NAMALWA (cell line): ENCODE results near the gene PNPLA2.

ENCODE experiments used
- DNase-seq: peaks from one replicate; pipeline ENCODE4 v3.0.0-alpha.2; 2015; ENCODE audit warnings: low spot score

PNPLA2 gene

DNA sequence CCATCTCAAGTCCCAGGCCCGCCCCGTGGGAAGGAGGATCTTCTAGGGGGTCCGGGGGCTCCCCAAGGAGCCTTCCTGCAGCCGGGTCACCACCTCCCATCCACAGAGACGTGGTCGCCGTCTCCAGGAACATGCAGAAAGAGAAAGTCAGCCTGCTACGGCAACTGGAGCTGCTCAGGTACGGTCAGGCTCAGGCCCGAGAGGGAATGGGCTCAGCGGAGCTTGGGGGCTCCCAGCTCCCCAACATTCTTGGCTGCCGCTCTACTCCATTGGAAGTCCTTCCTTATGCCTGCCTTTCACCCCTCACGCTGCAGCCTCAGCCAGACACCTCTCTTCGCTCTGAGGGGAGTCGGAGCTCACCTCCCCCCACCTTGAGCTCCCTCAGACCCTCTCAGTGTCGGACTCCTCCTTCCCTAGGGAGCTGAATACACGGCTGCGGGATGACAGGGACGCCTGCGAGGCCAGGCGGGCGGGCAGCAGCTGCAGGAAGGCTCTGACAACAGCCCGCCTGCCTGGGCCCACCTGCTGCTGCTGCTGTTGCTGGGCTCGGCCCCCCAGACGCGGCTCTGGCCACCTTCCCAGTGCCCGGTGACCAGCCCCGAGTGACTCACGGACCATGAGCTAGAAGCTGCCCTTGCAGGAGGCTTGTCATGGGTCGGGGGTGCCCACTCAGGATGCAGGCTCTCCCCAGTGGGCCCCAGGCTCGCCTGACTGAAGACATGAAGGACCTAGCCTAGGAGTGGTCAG is 12.6 kb downstream of the PNPLA2 start:
- DNase-seq = no peak

DNA sequence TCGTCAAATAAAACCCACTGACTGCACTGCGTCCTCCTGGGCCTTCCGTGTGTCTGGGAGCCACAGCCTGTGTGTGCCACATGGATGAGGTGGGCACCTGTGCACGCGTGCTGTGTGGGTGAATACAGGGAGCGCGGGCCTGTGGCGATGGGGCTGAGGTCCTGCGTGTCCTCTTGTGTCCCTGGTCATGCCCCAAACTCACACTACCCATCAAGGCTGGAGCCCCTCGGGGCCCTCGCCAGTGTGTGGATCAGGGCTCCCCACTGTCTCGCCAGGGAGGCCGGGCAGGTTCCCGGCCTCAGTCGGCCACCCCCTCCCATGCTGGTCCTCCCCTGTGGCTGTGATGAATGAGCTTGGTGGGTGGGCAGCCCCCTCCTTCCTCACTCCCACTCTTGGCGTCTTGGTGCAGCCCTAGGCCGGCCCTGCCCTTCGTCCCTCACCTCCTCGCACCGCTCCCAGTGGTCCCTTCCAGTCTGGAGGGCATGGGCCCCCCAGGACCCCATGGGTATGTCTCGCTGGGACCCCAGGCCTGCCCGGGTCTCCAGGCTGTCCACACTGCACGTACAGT is 13.3 kb downstream of the PNPLA2 start:
- DNase-seq = no peak

DNA sequence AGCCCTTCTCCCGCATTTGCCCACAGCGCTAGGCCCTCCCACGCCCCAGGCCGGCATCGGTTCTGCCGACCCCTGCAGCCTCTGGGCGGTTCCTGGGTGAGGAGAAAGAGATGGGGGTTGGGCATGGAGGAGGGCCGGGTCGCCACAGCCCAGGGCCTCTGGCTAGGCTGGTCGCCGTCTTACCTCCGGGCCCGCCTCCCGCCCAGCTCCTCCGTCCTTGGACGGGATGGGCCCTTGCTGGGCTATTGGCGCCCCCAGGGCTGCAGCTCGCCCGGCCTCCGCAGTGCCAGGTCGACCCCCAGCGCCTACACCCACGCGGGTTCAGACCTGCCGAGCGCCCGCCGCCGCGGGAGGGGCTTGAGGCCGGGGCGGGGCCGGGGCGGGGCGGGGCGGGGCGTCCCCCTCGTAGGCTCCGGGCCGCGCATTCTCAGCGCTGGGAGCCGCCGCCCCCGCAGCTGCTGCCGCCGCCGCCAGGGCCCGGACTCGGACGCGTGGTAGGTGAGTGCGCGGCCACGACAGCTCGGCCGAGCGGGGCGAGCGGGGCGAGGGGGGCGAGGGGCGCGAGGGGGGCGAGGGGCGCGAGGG is 13.9 kb downstream of the PNPLA2 start, which contains the start of gene CD151:
Gene CD151, plus strand, starts transcription at position 424 of the 585 bp plus-strand sequence. CDS start 3,118 bp downstream, outside the sequence.
- DNase-seq = peak; percentile 61

DNA sequence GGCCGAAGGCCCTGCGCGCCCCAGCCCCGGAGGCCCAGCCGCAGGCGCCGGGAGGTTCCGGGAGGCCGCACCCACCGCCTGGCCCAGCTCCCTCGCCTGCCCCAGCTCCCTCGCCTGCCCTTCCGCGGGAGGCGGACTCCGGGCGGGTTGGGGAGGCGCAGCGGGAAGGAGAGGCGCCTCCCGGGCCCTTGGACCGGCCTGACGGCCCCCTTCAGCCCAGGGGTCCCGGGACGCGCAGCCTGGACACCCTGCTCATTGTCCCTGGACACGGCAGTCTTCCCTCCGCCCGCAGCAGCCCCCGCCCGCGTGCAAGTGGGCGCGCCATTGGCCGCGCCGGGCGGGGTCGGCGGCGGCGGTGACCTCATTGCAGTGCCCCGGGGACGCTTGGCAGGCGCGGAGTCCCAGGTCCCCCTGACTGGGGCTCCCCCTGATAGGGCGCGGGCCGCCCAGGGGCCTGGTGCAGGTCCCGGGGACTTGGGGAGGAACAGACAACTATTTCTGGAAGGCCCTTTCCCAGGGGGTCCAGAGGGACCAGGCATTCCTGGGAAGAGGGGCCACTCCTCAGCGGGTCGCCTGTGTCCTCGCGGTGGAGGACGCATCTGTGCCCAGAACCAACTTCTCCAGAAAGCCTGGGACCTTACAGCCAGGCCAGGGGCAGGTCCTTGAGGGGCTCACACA is 14.5 kb downstream of the PNPLA2 start:
- DNase-seq = no peak

DNA sequence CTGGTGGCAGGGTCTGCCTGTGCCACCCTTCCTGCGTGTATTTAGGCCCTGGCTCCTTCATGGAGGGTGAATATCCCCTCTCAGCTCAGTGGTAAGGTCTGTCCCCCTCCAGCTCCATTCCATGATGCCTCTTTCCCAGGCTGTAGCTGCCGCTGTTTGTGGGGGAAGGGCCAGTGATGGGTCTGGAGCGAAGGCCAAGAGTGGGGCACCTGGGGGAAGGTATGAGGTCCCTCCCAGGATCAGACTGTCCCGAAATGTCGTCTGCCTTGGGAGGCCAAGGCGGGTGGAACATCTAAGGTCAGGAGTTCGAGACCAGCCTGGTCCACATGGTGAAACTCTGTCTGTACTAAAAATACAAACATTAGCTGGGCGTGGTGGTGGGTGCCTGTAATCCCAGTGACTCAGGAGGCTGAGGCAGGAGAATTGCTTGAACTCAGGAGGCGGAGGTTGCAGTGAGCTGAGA is 15.2 kb downstream of the PNPLA2 start:
- DNase-seq = no peak

DNA sequence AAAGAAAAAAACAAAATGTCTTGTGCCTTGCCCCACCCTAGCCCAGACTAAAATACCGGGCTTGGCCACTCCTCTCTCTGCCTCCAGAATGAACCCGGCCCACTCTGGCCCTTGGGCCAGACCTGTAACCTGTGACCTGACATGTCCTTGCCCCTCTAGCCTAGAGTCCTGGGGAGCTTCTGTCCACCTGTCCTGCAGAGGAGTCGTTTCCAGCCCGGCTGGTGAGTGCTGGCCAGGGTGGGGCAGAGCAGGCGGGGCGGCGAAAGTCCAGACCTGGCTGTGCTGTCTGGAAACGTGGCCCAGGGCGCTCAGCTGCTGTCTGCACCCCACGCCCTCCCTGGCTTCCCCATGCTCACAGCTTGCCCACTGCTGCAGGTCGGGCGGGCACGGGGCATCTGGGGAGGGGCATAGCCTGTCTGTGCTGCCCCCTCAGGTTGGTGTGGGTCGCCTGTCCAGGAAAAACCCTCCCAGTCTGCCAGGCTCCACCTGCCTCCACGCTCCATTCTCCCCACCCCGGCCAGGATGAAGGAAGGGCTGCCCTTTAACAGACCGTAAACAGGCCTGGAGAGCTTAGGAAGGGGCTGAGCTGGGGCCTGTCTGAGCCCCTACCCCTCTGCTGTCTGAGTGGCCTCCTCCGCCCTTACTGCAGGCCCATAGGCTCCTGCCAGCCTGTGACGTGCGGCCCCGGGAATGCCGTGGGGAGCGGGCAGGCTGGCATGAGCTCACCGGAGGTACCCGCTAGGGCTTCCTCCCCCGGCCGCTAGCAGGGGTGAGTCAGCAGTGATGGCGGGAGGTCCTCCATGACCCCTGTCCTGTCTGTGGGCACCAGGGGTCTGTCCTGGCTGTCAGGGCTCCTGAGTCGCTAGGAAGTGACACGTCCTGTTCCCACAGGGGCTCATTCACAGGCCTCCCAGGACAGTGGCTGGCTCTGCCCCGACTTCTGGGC is 15.9 kb downstream of the PNPLA2 start:
- no peak for DNase-seq

DNA sequence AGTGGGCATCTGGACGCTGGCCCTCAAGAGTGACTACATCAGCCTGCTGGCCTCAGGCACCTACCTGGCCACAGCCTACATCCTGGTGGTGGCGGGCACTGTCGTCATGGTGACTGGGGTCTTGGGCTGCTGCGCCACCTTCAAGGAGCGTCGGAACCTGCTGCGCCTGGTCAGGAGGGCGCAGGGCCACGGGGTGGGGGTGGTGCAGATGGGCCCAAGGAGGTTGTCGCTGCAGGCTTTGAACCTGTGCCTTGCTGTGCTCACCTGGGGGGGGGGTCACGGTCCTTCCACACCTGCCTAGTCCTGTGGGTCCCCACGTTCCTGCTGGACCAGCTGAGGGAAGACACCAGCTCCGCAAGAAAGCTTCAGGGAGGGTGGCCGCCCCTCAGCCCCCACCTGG is 17.6 kb downstream of the PNPLA2 start:
- DNase-seq = no peak

DNA sequence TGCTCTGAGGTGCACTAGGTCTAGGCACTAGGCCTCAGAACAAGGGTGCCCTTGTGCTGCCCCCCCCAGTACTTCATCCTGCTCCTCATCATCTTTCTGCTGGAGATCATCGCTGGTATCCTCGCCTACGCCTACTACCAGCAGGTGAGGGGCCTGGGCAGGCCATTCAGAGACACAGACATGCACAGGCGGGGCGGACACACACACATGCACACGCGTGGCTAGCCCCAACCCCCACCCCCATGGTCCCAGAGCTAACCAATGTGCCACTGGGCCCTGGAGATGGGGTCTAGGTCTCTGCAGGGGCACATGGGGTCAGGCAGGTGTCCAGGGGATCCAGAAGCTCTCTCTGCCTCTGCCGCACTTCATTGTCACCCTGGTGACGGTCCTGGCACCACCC is 18.0 kb downstream of the PNPLA2 start:
- no peak for DNase-seq

DNA sequence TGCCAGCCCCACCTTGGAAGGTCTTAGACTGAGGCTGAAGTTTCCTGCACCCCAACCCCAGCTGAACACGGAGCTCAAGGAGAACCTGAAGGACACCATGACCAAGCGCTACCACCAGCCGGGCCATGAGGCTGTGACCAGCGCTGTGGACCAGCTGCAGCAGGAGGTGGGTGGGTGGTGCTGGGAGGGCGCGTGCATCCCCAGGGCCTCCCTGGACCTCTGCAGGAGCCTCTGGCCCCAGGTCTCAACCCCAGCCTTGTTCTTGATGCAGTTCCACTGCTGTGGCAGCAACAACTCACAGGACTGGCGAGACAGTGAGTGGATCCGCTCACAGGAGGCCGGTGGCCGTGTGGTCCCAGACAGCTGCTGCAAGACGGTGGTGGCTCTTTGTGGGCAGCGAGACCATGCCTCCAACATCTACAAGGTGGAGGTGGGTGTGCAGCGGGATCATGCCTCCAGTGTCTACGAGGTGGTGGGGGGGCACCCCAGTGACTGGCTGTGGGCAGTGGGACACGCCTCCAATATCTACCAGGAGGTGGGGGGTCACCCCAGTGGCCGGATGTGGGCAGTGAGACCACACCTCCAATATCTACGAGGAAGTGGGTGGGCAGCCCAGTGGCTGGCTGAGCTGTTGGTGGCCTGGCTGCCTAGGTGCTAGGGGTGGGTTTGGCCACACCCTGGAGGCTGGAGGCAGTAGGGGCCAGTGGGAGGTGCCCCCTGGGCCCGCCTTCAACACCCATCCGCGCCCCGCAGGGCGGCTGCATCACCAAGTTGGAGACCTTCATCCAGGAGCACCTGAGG is 18.7 kb downstream of the PNPLA2 start:
- no peak for DNase-seq

DNA sequence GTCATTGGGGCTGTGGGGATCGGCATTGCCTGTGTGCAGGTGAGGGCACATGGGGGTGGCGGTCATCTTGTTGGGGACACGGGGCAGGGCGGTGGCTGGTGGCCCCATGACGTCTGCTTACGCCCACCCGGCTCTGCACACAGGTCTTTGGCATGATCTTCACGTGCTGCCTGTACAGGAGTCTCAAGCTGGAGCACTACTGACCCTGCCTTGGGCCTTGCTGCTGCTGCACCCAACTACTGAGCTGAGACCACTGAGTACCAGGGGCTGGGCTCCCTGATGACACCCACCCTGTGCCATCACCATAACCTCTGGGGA is 19.2 kb downstream of the PNPLA2 start:
- DNase-seq = no peak

DNA sequence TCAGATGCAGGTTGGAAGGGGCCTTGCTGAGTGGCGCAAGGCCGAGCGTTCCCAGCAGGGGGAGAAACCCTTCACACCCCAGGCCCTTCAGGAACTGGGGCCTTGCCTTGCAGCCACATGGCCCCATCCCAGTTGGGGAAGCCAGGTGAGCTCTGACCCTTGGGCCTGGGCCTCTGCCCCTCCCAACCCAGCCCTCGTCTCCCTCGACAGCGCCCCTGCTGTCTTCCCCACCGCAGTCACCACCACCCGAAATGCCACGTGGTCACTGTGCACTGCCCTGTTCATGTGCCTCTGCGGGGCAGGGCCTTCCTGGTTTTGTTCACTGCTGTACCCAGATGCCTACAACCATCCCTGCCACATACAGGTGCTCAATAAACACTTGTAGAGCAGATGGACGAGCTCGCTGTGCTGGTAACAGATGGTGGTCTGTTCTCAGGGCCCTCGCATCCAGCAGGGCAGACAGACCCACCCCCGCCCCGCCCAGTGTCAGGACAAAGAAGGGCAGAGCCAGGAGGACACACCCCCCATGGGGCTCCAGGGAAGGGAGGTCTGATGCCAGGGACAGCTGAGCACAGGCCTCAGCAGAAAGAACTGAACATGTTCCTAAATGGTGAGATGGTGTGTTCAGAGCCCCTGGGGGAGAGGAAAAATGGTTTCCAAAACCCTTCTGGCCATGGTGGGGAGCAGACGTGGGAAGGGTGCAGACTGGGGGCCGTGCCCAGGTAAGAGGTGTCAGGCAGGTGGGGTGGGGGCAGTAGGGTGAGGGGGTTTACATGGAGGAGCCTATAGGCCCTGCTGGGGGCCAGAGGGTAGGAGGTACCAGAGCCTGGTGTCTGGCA is 19.9 kb downstream of the PNPLA2 start:
- DNase-seq = peak; percentile 49

DNA sequence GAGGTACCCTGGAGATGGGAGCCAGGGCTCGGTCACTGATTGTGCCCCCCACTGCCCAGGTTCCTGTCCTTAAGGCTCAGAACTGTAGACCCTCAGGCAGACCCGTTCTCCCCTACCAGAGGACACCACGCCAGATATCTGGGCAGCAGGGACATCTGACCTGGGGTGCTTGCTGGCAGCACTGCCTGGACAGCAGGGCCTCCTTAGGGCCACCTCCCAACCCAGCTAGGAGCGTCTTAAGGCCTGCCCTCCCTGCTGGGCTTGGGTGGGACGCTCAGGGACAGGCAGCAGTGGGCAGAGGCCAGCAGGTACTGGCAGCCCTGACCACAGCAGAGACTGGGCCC is 20.5 kb downstream of the PNPLA2 start:
- no peak for DNase-seq

DNA sequence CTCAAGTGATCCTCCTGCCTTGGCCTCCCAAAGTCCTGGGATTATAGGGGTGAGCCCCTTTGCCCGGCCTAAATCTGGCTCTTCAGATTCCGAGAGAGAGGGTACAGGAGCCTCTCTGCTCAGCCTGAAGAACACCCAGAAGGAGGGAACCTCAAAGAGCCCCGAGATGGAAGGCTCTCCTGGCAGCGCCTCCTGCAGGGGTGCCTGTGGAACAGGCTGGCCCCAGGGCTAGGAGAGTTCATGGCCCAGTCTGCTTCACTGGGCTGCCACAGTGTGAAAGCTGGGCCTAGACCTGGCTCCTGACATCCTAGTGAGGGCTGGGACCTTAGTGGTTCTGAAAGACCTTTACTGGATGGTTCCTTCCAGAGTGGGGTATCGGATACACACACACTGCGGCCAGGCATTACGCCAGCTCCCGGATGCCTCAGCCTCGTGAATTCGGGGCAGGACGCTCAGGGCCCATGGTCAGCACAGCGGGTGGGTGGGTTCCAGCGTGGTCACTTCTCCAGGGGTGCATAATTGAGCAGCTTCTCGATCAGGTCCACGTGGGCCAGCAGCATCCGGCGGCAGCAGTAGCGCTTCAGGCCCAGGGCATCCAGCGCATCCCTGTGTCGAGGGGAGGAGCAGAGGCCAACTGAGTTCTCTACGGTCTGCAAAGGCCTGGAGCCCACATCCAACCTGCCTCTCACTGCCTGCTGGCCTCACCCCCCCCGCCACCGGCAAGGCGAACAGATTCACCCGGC is 21.3 kb downstream of the PNPLA2 start:
- peak; percentile 40 for DNase-seq

DNA sequence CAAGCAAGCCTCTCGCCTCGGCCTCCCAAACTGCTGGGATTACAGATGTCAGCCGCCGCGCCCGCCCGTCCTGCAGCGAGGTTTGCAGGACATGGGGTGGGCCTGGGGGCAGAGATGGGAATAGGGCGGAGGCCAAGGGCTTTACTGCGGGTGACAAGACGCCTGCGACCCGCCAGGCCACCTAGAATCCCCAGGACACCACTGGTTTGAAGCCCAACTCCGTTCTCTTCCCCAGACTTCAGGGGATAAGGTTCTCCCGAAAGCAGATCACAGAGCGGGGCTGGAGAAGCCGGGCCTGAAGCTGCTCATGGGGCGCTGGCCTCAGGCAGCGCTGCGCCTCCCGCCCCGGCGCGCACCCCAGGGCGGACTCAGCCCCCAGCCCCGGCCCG is 23.3 kb downstream of the PNPLA2 start:
- DNase-seq = no peak

DNA sequence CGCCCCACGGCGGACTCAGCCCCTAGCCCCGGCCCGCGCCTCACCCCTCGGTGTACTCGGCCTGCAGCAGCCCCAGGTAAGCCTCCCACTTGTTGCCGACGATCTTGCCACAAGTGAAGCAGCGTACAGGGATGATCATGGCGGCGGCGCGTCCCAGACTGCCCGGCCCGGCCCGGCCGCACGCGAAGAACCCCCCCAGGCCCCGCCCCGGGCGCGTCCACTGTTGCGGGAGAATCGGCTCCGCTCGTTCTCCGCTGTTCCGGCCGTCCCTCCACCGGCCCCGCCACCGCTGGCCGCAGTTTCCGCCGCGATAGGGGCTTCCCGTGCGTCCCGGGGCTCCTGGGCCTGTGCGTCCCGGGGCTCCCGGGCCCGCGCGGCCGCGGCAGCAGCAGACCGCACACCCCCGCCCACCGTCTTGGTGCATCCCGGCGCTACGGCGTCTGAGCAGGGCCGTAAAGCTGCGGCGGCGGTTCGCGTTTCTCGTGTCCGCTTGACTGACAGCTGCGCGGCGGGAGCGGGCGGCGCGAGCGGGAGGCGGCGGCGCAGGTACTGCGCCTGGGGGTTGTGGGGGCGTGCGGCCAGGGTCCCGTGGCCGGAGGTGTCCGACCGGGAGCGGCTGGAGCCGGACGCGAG is 23.8 kb downstream of the PNPLA2 start, which contains the start of the genes POLR2L and TSPAN4:
Gene POLR2L, minus strand, starts transcription at position 160 of the 633 bp plus-strand sequence. Its CDS starts 21 bp downstream, at position 139.
Gene TSPAN4, plus strand, starts transcription at position 483 of the 633 bp plus-strand sequence. CDS start 7,453 bp downstream, outside the sequence.
- peak; percentile 86 for DNase-seq

DNA sequence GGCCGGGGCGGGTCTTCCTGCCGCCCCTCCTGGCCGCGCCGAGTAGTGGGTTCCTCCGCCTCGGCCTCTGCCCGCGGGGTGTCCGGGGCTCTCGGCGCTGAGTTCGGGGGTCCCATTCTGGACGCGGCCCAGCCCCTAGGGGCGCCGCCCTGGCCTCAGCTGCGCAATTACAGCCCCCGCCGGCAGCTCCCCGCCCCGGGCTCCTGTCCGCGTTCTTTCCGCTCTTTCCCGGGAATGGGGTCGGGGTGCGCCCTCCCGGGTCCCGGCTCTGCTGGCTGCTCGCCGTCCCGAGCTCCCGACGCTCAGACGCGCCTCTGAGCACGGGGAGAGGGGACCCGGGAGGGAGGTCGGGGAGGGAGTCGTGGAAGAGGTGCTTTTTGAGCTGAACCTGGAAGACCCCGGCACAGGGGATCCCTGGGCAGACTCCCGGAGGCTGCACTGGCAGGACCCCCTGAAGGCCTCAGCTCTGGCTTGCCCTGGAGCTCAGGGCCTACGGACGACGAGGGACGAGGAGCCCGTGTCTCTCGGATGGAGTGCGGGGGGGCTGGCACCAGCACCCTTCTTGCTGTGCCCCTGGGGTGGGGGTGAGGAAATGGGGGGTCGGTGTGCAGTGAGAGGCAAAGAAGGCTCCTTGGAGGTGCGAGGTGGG is 24.5 kb downstream of the PNPLA2 start:
- DNase-seq = no peak

DNA sequence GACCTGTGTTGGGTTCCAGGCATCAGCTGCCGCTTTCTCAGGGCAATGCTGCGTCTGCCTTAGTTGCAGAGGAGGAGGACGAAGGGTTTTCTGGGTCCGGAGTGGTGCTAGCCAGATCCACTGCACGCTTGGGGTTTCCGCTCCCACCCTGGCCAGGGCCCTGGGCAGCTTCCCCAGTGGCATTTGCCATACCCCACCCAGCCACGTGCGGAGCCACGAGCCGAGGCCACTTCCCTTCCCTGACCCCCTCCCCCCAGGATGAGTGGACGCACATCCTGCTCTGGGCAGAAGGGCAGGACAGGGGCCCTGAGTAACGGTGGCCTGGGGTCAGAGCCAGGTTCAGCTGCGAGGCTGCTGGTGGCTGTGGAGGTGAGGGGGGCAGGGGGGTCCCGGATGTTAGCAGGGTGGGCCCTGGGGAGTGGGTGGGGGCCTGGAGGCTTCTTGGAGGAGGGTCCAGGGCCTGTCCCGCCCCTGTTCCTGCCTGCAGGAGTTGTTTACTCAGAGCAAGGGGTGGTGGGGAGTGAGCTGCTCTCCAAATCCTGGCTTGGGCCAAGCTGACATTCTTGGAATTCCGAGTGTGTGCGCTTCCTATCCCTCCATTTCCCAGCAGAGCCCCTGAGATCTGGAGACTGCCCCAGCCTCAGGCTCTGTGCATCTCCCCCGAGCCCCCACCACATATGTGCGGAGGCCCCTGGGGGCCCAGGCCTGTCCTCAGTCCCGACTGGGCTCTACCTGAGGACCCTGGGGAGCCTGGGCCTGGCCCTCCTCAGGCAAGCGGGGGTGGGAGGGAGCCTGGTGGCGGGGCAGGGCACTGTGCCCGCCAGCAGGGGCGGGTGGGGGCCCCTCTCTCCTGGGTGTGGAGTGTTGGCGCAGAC is 25.3 kb downstream of the PNPLA2 start:
- peak; percentile 41 for DNase-seq
